Measurements from ENCODE around the gene WBP11. TPM values are rescaled to one million over a fixed set of nuclear protein-coding genes. Genes with fewer than 3 reads are reported as not detected.
A peak's percentile ranks its signal among the peaks of the same experiment; 100 is the strongest.

The WBP11 gene
- total RNA-seq, 4 donors from 2014 or later = 16.7 to 24.4 (median 19.7) TPM

DNA sequence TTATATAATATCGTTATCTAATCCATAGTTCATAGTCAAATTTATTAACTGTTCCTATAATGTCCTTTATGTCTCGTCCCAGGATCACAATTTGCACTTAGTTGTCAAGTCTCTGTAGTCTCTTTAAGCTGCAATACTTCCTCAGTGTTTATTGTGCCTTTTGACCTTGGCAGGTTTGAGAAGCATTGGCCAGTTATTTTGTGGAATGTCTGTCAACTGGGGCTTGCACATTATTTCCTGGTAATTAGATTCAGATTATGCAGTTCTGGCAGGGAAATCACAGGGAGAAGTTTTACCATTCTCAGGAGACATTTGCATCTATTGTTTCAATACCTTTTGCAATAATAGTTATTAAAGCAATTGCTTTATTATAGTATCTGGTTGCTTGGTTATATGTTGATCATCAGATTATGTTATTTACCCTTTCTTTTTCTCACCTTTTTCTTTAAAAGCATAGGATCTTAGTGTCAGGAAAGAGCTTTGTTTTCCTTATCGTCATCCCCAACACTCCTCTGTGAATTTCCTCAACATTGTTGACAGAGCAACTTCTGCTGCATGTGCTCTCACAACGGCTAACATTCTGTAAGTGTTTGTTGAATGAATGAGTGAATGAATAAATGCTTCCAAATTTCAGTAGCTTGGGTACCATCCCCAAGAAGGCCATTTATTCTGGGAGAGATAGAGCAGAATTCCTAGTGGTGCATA, 43.8 kb upstream of the WBP11 start:
- 63% methylated on average over 4 of the region's 4 CpGs for WGBS
- DNase-seq (ENCODE audit: low spot score in 2 of 2) = no peak
- no peaks in the 10 kb centered on the region for H3K9me3 ChIP-seq
- H3K4me3 ChIP-seq = no peak overlapping the region
- TF ChIP-seq POLR2AphosphoS5 (IDR thresholded peaks at IDR 0.05) = no peak
- no peak for TF ChIP-seq EP300 (IDR thresholded peaks at IDR 0.05)
- no peak for TF ChIP-seq POLR2A (IDR thresholded peaks at IDR 0.05)
- TF ChIP-seq, protein P1, sequence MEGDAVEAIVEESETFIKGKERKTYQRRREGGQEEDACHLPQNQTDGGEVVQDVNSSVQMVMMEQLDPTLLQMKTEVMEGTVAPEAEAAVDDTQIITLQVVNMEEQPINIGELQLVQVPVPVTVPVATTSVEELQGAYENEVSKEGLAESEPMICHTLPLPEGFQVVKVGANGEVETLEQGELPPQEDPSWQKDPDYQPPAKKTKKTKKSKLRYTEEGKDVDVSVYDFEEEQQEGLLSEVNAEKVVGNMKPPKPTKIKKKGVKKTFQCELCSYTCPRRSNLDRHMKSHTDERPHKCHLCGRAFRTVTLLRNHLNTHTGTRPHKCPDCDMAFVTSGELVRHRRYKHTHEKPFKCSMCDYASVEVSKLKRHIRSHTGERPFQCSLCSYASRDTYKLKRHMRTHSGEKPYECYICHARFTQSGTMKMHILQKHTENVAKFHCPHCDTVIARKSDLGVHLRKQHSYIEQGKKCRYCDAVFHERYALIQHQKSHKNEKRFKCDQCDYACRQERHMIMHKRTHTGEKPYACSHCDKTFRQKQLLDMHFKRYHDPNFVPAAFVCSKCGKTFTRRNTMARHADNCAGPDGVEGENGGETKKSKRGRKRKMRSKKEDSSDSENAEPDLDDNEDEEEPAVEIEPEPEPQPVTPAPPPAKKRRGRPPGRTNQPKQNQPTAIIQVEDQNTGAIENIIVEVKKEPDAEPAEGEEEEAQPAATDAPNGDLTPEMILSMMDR (IDR thresholded peaks at IDR 0.05) = no peak
- peak overlapping the region; percentile 47 for H3K27ac ChIP-seq
- peaks cover 64% of the 10 kb centered on the region for H3K4me1 ChIP-seq
- H3K27me3 ChIP-seq = no peaks in the 10 kb centered on the region
- H3K36me3 ChIP-seq = no peaks in the 10 kb centered on the region

DNA sequence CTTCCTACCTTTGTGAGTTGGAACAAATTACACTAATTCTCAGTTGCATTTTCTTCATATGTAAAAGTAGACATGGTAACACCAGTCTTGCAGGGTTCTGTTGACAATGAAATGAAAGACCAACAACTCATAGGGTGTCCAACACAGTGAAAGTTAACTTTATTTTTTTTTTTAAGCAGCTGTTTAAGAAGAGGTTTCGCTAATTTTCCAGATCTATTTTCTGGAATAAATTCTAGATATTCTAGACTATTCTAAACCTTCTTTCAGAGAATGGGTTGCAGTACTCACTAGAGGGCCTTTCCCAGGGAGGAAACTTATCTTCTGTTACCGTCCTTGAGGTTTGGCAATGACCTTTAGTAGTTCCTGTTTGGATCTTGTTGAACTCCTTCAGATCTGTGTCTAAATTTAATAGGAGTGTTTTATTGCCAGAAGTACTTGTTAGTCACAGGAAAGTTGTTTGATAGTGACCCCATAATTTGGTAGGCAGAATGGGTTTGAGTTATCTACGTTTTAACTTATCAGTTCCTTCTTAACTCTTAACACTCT, 42.8 kb upstream of the WBP11 start:
- peak overlapping the region; percentile 47 for H3K27ac ChIP-seq

DNA sequence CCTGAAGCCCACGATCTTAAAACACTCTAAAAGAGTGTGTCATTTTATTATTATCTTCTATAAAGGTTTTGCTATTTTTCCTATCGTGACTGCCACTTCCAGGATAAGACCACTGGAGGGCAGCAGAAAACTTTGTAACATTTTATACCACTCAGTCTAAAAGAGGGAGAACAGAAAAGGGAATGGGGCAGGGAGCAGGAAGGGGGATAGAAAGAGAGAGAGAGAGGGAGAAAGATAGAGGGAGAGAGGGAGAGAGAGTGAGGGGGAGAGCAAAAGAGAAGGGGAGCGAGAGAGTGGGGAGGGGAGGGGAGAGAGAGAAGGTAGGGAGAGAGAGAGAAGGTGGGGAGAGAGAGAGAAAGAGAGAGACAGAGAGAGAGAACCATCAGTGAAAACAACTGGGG, 42.1 kb upstream of the WBP11 start:
- TF ChIP-seq POLR2A (IDR thresholded peaks at IDR 0.05) (no peak), EP300 (IDR thresholded peaks at IDR 0.05) (no peak), POLR2AphosphoS5 (IDR thresholded peaks at IDR 0.05) (no peak)
- TF ChIP-seq, protein P1 (IDR thresholded peaks at IDR 0.05) = peak; percentile 67 to 85
- no peak overlapping the region for H3K27ac ChIP-seq
- H3K4me1 ChIP-seq = peaks cover 58% of the 10 kb centered on the region
- H3K9me3 ChIP-seq = no peaks in the 10 kb centered on the region
- no peaks in the 10 kb centered on the region for H3K36me3 ChIP-seq
- no peak overlapping the region for H3K4me3 ChIP-seq
- 8% methylated on average over 3 of the region's 3 CpGs for WGBS
- DNase-seq (ENCODE audit: low spot score in 2 of 2) = no peak
- H3K27me3 ChIP-seq = no peaks in the 10 kb centered on the region

More for the DNA sequence above, 42.8 kb upstream of the WBP11 start:
- DNase-seq (ENCODE audit: low spot score in 2 of 2) = no peak
- Histone ChIP-seq H3K9me3 (no peaks in the 10 kb centered on the region), H3K27me3 (no peaks in the 10 kb centered on the region), H3K4me3 (no peak overlapping the region), H3K36me3 (no peaks in the 10 kb centered on the region), H3K4me1 (peaks cover 65% of the 10 kb centered on the region)
- WGBS = 38% methylated on average over 3 of the region's 3 CpGs
- no peak for TF ChIP-seq POLR2AphosphoS5 (IDR thresholded peaks at IDR 0.05)
- TF ChIP-seq EP300 (IDR thresholded peaks at IDR 0.05) = no peak
- TF ChIP-seq, protein P1 (IDR thresholded peaks at IDR 0.05) = no peak
- TF ChIP-seq POLR2A (IDR thresholded peaks at IDR 0.05) = no peak

DNA sequence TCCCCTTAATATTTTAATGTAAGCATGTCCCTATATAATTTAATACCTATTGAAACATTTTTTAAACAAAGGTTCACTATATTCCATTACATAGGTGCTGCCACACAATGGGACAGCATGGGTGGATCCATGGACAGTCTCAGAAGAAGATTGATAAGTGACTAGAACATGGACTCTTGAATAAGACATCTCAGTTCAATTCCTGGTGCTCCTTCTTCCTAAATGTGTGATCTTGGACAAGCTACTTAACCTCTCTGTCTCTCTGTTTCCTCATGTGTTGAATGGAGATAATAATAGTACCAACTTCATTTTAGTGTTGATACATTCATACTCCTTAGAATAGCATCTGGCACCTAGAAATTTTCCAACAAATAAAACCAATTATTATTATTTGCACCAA, 41.1 kb upstream of the WBP11 start:
- TF ChIP-seq EP300 (IDR thresholded peaks at IDR 0.05) (no peak), POLR2AphosphoS5 (IDR thresholded peaks at IDR 0.05) (no peak), POLR2A (IDR thresholded peaks at IDR 0.05) (no peak)
- Histone ChIP-seq H3K9me3 (no peaks in the 10 kb centered on the region), H3K27ac (no peak overlapping the region), H3K4me3 (no peak overlapping the region), H3K27me3 (no peaks in the 10 kb centered on the region), H3K36me3 (no peaks in the 10 kb centered on the region), H3K4me1 (peaks cover 49% of the 10 kb centered on the region)
- no peak for DNase-seq (ENCODE audit: low spot score in 2 of 2)

DNA sequence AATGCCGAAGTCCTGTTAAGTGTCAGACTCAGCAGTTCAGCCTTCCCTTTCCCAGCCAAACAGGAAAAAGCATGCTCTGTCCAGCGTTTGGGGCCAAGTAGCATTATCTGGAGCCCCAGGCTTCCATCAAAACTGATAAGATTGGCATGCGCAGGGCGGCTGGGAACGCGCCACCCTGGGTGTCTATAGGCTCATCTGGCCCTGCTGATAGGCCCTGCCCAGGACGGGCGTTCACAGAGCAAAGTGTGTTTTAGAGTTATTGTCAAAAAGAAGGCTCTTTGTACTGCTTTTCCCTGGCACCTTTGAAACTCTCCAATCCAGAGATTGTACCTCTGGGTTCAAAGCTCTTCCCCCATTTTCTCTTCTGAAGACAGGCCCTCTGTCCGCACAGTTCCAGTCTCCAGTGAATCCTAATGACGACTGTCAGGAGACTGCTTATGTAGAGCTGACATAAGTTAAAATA, 40.2 kb upstream of the WBP11 start, which contains the start of gene ART4:
Gene ART4 (minus strand): TSS at position 102 of the 463 bp plus-strand sequence. CDS start 413 bp downstream, outside the sequence.
- Histone ChIP-seq H3K36me3 (no peaks in the 10 kb centered on the region), H3K27me3 (no peaks in the 10 kb centered on the region), H3K4me3 (no peak within 1 kb of the TSS), H3K9me3 (no peaks in the 10 kb centered on the region), H3K4me1 (peaks cover 43% of the 10 kb centered on the region), H3K27ac (peak within 1 kb of the TSS; percentile 45)
- 63% methylated on average over 10 of the region's 10 CpGs for WGBS
- TF ChIP-seq, protein P1 (IDR thresholded peaks at IDR 0.05) = no peak
- no peak for TF ChIP-seq EP300 (IDR thresholded peaks at IDR 0.05)
- TF ChIP-seq POLR2A (IDR thresholded peaks at IDR 0.05) = no peak
- no peak for TF ChIP-seq POLR2AphosphoS5 (IDR thresholded peaks at IDR 0.05)
- no peak for DNase-seq (ENCODE audit: low spot score in 2 of 2)
